Measurements from ENCODE around the gene RARRES2.

RARRES2 gene

GRCh38 chr7:150361807-150362621, 20.6 kb upstream of the RARRES2 start:
- DNase-seq (ENCODE audit: low read depth, low spot score), result no peak

- no peak for DNase-seq (ENCODE audit: low read depth, low spot score)
These were observed 20.0 kb upstream of the RARRES2 start for GRCh38 chr7:150361402-150361801.

GRCh38 chr7:150360363-150361058, 19.1 kb upstream of the RARRES2 start:
- DNase-seq (ENCODE audit: low read depth, low spot score), result no peak

GRCh38 chr7:150359622-150360362, 18.4 kb upstream of the RARRES2 start:
- DNase-seq (ENCODE audit: low read depth, low spot score), result no peak

GRCh38 chr7:150358988-150359621, 17.7 kb upstream of the RARRES2 start:
- no peak for DNase-seq (ENCODE audit: low read depth, low spot score)

GRCh38 chr7:150358433-150358832, 17.0 kb upstream of the RARRES2 start:
- no peak for DNase-seq (ENCODE audit: low read depth, low spot score)

- DNase-seq (ENCODE audit: low read depth, low spot score), result no peak
These were observed 16.5 kb upstream of the RARRES2 start for GRCh38 chr7:150357771-150358427.

- DNase-seq (ENCODE audit: low read depth, low spot score), result no peak
These were observed 15.8 kb upstream of the RARRES2 start for GRCh38 chr7:150357270-150357669.

- DNase-seq (ENCODE audit: low read depth, low spot score), result no peak
These were observed 15.0 kb upstream of the RARRES2 start for GRCh38 chr7:150356265-150356897.

GRCh38 chr7:150355666-150356059, 14.2 kb upstream of the RARRES2 start:
- DNase-seq (ENCODE audit: low read depth, low spot score), result no peak

GRCh38 chr7:150351587-150352194, 10.3 kb upstream of the RARRES2 start:
- no peak for DNase-seq (ENCODE audit: low read depth, low spot score)

- no peak for DNase-seq (ENCODE audit: low read depth, low spot score)
These were observed 5.5 kb upstream of the RARRES2 start for GRCh38 chr7:150346922-150347321.

GRCh38 chr7:150345012-150345411, 3.6 kb upstream of the RARRES2 start:
- DNase-seq (ENCODE audit: low read depth, low spot score), result no peak

GRCh38 chr7:150344299-150344698, 2.9 kb upstream of the RARRES2 start:
- no peak for DNase-seq (ENCODE audit: low read depth, low spot score)

- no peak for DNase-seq (ENCODE audit: low read depth, low spot score)
These were observed 1.8 kb upstream of the RARRES2 start for GRCh38 chr7:150343225-150343624.

- DNase-seq (ENCODE audit: low read depth, low spot score), result no peak
These were observed 636 bp upstream of the RARRES2 start for GRCh38 chr7:150342121-150342408.

GRCh38 chr7:150340875-150341262, 560 bp downstream of the RARRES2 start:
- DNase-seq (ENCODE audit: low read depth, low spot score), result no peak

- no peak for DNase-seq (ENCODE audit: low read depth, low spot score)
These were observed 1.2 kb downstream of the RARRES2 start for GRCh38 chr7:150340024-150340749.

GRCh38 chr7:150339409-150339809, 2.0 kb downstream of the RARRES2 start:
- DNase-seq (ENCODE audit: low read depth, low spot score), result no peak

Data from brain pericyte (primary cell).